BLaER1 treated with 17β-estradiol and CSF1 and Interleukin-3, amounts not matched to agents 10 nM and 100 nM (cell line): ENCODE measurements around the gene JAM3.

ENCODE experiments used
- H3K27ac ChIP-seq, 11 experiments: shearing (Covaris generic); formaldehyde crosslinking; 2 replicates each; pipeline ENCODE4 v1.8.1; 2022
- H3K27me3 ChIP-seq, 11 experiments: shearing (Covaris generic); formaldehyde crosslinking; 2 replicates each; pipeline ENCODE4 v1.8.1; 2022
- H3K36me3 ChIP-seq, 11 experiments: shearing (Covaris generic); formaldehyde crosslinking; 2 replicates each; pipeline ENCODE4 v1.8.1; 2022
- H3K4me1 ChIP-seq, 10 experiments: shearing (Covaris generic); formaldehyde crosslinking; 2 replicates each; pipeline ENCODE4 v1.8.1; 2022
- H3K4me2 ChIP-seq, 11 experiments: shearing (Covaris generic); formaldehyde crosslinking; 2 replicates each; pipeline ENCODE4 v1.8.1; 2022
- H3K4me3 ChIP-seq, 10 experiments: shearing (Covaris generic); formaldehyde crosslinking; 2 replicates each; pipeline ENCODE4 v1.8.1; 2022
- H3K9ac ChIP-seq, 11 experiments: shearing (Covaris generic); formaldehyde crosslinking; 2 replicates each; pipeline ENCODE4 v1.8.1; 2022
- H3K9me3 ChIP-seq, 11 experiments: shearing (Covaris generic); formaldehyde crosslinking; replicated peaks in 1 of 11; 2 replicates each; pipeline ENCODE4 v1.8.1; 2022
- H4K20me1 ChIP-seq, 11 experiments: shearing (Covaris generic); formaldehyde crosslinking; 2 replicates each; pipeline ENCODE4 v1.8.1; 2022
- Cebpa-rat ChIP-seq, 11 experiments: shearing (Covaris generic); IDR thresholded peaks; 2 replicates each; pipeline ENCODE4 v1.8.1; 2022

JAM3 gene

DNA sequence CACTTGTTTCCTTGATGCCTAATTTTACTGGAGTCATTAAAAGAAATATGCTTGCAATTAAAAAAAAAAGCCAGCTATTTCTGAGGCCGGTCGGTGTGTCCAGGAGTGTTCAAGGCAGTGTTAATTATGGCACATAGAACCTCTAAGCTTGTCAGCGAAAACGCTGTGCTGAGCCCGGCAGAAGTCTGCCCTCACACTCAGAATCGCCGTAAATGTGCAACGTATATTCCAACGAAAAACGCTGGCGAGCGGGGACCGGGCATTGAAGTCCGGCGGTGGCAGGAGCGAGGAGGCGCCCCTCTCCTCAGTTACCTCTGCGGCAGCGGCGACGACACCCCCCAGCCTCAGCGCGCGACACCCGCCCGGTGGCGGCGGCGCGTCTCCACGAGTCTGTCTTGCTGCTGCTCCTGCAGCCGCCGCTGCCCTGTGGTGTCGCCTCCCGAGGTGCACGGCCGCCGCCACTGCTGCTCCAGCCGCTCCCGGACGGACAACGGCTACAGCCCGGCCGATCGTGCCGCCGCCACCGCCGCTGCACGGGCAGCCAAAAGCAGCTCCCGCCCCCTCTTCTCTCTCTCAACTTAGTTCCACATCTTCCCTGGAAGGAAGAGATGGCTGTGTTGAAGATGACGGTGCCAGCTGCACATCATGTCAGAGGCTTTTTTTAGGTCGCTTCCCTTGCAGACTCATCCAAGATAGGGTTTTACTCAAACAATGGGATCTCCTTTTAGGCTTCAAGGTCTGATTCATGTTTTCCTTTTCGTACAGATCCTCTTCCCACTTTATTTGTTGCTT, 56.0 kb downstream of the JAM3 start:
- Histone ChIP-seq H3K4me3 (peak overlapping the region in 4 of 10 experiments; percentile 19 to 35 (median 28); a peak in 3 of 20 replicates), H3K4me1 (peaks cover 0 to 32% (median 16%) of the 10 kb centered on the region in 10 experiments; a peak in 10 of 20 replicates), H3K36me3 (peaks cover 0 to 19% (median 7%) of the 10 kb centered on the region in 11 experiments; a peak in 8 of 22 replicates), H3K4me2 (peak overlapping the region in 8 of 11 experiments; percentile 14 to 60 (median 45); a peak in 13 of 22 replicates), H3K9me3 (peaks cover 5 to 27% (median 19%) of the 10 kb centered on the region in 11 experiments), H3K27ac (no peak overlapping the region), H4K20me1 (peaks cover 0 to 55% (median 14%) of the 10 kb centered on the region in 11 experiments; a peak in 17 of 22 replicates), H3K9ac (no peak overlapping the region), H3K27me3 (peaks cover 22 to 44% (median 38%) of the 10 kb centered on the region in 11 experiments)
- no peak for TF ChIP-seq Cebpa-rat (IDR thresholded peaks at IDR 0.05)

DNA sequence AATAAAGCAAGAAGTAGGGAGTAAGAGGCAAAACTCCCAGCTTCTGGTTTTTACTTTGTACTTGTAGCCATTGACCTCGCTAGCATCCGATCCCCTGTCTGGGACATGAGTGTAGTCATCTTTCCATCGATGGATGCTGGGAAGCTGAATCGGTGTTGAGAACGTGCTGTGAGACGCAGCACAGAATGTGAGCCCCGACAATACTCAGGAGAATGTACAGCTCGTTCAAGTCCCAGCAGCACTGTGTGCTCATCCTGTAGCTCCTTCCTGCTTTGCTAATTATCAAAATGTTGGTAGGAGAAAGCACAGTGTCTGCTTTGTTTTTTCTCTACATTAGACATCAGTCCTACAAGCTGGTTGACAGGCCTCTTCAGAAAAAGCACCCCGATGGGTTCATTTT, 56.6 kb downstream of the JAM3 start:
- H3K4me1 ChIP-seq = peaks cover 0 to 32% (median 16%) of the 10 kb centered on the region in 10 experiments; a peak in 10 of 20 replicates
- H3K27ac ChIP-seq = no peak overlapping the region
- peaks cover 22 to 44% (median 38%) of the 10 kb centered on the region in 11 experiments for H3K27me3 ChIP-seq
- no peak overlapping the region for H3K9ac ChIP-seq
- no peak overlapping the region for H3K4me3 ChIP-seq
- H3K9me3 ChIP-seq = peaks cover 11 to 34% (median 25%) of the 10 kb centered on the region in 11 experiments
- H3K4me2 ChIP-seq = peak overlapping the region in 2 of 11 experiments; percentile 22 to 35; a peak in 3 of 22 replicates
- peaks cover 0 to 48% (median 14%) of the 10 kb centered on the region in 11 experiments; a peak in 17 of 22 replicates for H4K20me1 ChIP-seq
- TF ChIP-seq Cebpa-rat (IDR thresholded peaks at IDR 0.05) = no peak
- H3K36me3 ChIP-seq = peaks cover 0 to 26% (median 9%) of the 10 kb centered on the region in 11 experiments; a peak in 9 of 22 replicates

DNA sequence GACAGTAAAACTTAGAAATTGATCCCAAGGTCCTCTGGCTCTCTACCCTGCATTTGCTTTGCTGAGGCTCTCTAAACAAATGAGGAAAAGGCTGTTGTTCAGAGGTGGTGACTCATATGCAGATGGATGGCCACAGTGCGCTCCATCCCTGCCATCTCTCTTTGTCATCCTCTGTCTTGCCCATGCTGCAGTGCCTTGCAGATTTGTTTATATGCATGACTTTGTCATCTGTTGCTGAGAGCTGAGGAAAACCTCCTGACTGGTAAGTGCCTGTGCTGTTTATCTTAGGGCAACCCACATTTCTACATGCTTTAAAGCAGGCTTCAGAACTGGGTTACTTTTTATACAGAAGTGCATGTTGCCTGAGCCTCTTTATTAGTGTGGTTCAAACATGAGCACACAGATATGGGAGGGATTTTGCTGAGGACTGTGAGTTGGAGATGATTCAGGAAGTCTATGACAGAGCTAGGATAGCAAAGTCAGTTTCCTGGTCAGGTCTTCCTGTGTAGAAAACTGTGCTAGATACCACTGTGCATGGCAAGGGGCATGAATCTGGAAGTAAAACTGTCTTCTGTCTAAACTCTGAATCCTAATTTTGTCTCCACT, 57.4 kb downstream of the JAM3 start:
- H3K27me3 ChIP-seq = peaks cover 22 to 44% (median 38%) of the 10 kb centered on the region in 11 experiments
- H3K9ac ChIP-seq = no peak overlapping the region
- H3K27ac ChIP-seq = no peak overlapping the region
- peaks cover 0 to 40% (median 14%) of the 10 kb centered on the region in 11 experiments; a peak in 17 of 22 replicates for H4K20me1 ChIP-seq
- peaks cover 0 to 25% (median 14%) of the 10 kb centered on the region in 10 experiments; a peak in 10 of 20 replicates for H3K4me1 ChIP-seq
- H3K9me3 ChIP-seq = peaks cover 18 to 41% (median 33%) of the 10 kb centered on the region in 11 experiments
- TF ChIP-seq Cebpa-rat (IDR thresholded peaks at IDR 0.05) = no peak
- H3K4me3 ChIP-seq = no peak overlapping the region
- H3K4me2 ChIP-seq = peak overlapping the region in 6 of 11 experiments; percentile 0 to 35 (median 16); a peak in 8 of 22 replicates
- peaks cover 0 to 29% (median 10%) of the 10 kb centered on the region in 11 experiments; a peak in 11 of 22 replicates for H3K36me3 ChIP-seq

DNA sequence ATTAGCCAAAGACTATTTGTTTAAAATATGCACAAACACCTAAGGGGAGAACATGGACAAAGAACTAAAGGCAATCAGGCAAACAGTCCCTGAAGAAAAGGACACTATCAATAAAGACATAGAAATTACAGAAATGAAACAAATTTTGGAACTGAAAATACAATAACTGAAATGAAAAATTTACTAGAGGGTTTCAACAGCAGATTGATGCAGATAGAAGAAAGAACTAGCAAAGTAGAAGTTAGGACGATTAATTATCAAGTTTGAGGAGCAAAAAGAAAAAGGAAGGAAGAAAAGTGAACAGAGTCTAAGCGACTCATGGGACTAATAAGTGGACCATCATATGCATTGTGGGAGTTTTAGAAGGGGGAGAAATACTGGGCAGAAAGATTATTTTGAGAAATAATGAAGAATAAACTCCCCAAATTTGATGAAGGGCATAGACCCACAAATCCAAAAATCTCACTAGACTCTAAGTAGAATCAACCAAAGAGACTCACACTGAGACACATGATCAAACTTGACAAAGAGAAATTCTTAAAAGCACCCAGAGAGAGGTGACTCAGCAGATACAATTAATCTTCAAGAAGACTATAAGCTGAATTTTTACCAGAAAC, 62.9 kb downstream of the JAM3 start:
- Histone ChIP-seq H3K4me3 (no peak overlapping the region), H3K9ac (no peak overlapping the region), H4K20me1 (no peaks in the 10 kb centered on the region; a peak in 1 of 22 replicates), H3K27me3 (no peaks in the 10 kb centered on the region), H3K4me1 (peaks cover 0 to 7% (median under 1%) of the 10 kb centered on the region in 10 experiments; a peak in 7 of 20 replicates), H3K9me3 (peaks cover 51 to 77% (median 64%) of the 10 kb centered on the region in 11 experiments), H3K4me2 (no peak overlapping the region), H3K36me3 (peaks cover 0 to 40% (median 13%) of the 10 kb centered on the region in 11 experiments; a peak in 15 of 22 replicates), H3K27ac (no peak overlapping the region)
- TF ChIP-seq Cebpa-rat (IDR thresholded peaks at IDR 0.05) = no peak

DNA sequence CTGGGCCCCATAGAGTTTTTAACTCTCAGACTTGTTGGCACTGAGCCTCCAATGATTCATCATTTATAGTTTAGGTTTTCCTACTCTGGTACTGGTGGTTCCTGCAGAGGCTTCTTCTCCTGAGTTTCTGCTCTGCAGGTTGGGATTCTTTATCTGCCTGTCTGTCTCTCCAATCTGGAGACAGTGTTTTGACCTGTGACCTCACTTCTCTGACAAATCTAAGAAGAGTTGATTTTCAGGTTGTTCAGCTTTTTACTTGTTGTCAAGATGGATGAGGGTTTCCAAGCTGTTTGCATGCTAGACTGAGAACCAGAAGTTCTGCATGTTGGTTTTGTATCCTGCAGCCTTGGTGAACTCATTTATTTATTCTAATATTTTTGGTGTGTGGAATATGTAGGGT, 63.9 kb downstream of the JAM3 start:
- H3K27ac ChIP-seq = no peak overlapping the region
- H3K9me3 ChIP-seq = peaks cover 51 to 74% (median 64%) of the 10 kb centered on the region in 11 experiments
- TF ChIP-seq Cebpa-rat (IDR thresholded peaks at IDR 0.05) = no peak
- H3K9ac ChIP-seq = no peak overlapping the region
- H3K27me3 ChIP-seq = no peaks in the 10 kb centered on the region
- H3K4me3 ChIP-seq = no peak overlapping the region
- H3K4me2 ChIP-seq = no peak overlapping the region
- H3K36me3 ChIP-seq = peaks cover 0 to 34% (median 13%) of the 10 kb centered on the region in 11 experiments; a peak in 15 of 22 replicates
- no peaks in the 10 kb centered on the region for H4K20me1 ChIP-seq
- H3K4me1 ChIP-seq = no peaks in the 10 kb centered on the region

DNA sequence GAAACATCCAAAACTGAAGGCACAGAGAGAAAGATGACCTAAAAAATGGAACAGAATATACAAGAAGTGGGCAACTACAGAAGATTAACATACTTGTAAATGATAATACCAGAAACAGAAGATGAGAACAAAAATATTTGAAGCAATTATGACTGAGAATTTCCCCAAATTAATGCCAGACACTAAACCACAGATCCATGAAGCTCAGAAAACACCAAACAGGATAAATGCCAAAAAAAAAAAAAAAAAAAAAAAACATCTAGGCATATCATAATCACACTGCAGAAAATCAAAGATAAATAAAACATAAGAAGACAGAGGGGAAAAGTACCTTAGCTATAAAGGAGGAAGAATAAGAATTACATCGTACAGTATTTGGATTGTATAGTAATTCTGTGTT, 65.3 kb downstream of the JAM3 start:
- no peak for TF ChIP-seq Cebpa-rat (IDR thresholded peaks at IDR 0.05)
- Histone ChIP-seq H3K9ac (no peak overlapping the region), H3K36me3 (peaks cover 0 to 25% (median 10%) of the 10 kb centered on the region in 11 experiments; a peak in 14 of 22 replicates)

DNA sequence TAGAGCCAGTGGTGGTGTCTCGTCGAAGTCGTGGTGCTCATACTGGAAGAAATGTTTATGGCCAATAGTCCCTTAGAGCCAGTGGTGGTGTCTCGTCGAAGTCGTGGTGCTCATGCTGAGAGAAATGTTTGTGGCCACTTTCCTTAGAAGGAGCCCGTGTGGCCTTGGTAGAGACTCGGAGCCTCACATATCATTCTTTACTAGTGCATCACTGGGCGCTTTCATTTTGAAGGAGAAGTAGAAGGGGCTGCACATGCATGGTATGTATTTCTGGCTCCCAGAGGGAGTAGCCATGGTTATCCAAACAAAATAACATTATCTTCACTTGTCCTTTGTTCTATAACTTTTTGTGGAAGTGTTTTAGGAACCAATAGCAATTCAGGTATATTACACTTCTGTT, 69.5 kb downstream of the JAM3 start:
- H3K36me3 ChIP-seq = peaks cover 0 to 29% (median 11%) of the 10 kb centered on the region in 11 experiments; a peak in 10 of 22 replicates
- H3K9ac ChIP-seq = no peak overlapping the region
- no peak overlapping the region for H3K27ac ChIP-seq
- no peak for TF ChIP-seq Cebpa-rat (IDR thresholded peaks at IDR 0.05)
- H3K9me3 ChIP-seq = peaks cover 8 to 20% (median 13%) of the 10 kb centered on the region in 11 experiments
- H3K4me2 ChIP-seq = no peak overlapping the region
- no peak overlapping the region for H3K4me3 ChIP-seq
- H3K4me1 ChIP-seq = peaks cover 0 to 4% (median 0%) of the 10 kb centered on the region in 10 experiments; a peak in 2 of 20 replicates
- H3K27me3 ChIP-seq = no peaks in the 10 kb centered on the region
- peaks cover 0 to 21% (median 8%) of the 10 kb centered on the region in 11 experiments; a peak in 8 of 22 replicates for H4K20me1 ChIP-seq

More for the DNA sequence above, 65.3 kb downstream of the JAM3 start:
- Histone ChIP-seq H3K27me3 (no peaks in the 10 kb centered on the region), H3K4me1 (no peaks in the 10 kb centered on the region), H4K20me1 (peaks cover 0 to 10% (median 1%) of the 10 kb centered on the region in 11 experiments; a peak in 5 of 22 replicates), H3K9me3 (peaks cover 49 to 62% (median 53%) of the 10 kb centered on the region in 11 experiments), H3K27ac (no peak overlapping the region), H3K4me3 (no peak overlapping the region), H3K4me2 (no peak overlapping the region)

DNA sequence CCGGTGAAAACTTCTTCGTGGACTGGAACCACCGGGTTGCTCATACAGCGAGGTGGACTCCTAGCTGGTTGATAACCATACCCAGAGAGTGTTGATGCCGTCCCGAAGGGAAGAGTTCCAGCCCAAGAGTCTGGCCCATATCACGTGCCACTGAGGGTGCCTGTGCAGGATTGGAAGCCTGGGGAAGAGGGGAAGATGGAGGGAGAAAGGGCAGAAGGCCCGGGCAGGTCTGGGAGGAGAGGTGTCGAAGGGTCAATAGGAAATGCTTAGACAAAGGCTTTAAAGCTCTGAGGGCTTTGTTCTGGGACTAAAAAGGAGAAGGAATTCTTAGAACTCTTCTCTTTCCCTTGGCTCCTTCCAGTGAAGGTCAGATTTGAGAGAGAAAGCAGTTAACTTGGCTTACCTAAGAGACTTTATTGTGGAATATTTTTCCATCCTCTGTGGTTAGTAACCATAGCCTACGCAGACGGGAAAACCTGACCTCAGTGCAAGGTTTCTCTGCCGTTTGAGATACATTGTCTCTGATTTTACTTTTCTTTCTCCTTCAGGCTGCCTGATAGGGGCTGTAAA, 70.5 kb downstream of the JAM3 start:
- Histone ChIP-seq H3K36me3 (peaks cover 0 to 37% (median 18%) of the 10 kb centered on the region in 11 experiments; a peak in 15 of 22 replicates), H3K9me3 (peaks cover 0 to 10% (median 3%) of the 10 kb centered on the region in 11 experiments; a peak in 10 of 22 replicates), H3K4me2 (peak overlapping the region in 2 of 11 experiments; percentile 30 to 38; a peak in 1 of 22 replicates), H3K9ac (no peak overlapping the region), H4K20me1 (peaks cover 0 to 21% (median 8%) of the 10 kb centered on the region in 11 experiments; a peak in 8 of 22 replicates), H3K4me3 (no peak overlapping the region), H3K4me1 (peaks cover 0 to 11% (median 1%) of the 10 kb centered on the region in 10 experiments; a peak in 7 of 20 replicates), H3K27ac (no peak overlapping the region), H3K27me3 (no peaks in the 10 kb centered on the region)
- no peak for TF ChIP-seq Cebpa-rat (IDR thresholded peaks at IDR 0.05)
